CD4-positive, alpha-beta T cell treated with Interleukin-15 for 4 hours (primary cell): Measurements from ENCODE around the gene SDF2L1.
"Not testable (repeated sequence)": the region's sequence is repeated elsewhere in the genome, so short reads cannot be mapped to it uniquely, and the experiment has no call there.

Experiments used
- DNase-seq: peaks from one replicate; pipeline ENCODE4 v3.0.0-alpha.2; 2020; ENCODE audit warnings: low spot score

Gene SDF2L1

GRCh38 chr22:21641789-21642583, at the start of gene SDF2L1:
SDF2L1 (plus strand) TSS chr22:21642302; CDS start chr22:21642337, 35 bp downstream.
- DNase-seq = peak; percentile 99

- no peak for DNase-seq
Measured at GRCh38 chr22:21592422-21592821, 49.7 kb upstream of the SDF2L1 start.

GRCh38 chr22:21593406-21594232, 48.5 kb upstream of the SDF2L1 start:
- no peak for DNase-seq

- DNase-seq = no peak
Measured at GRCh38 chr22:21594865-21595452, 47.1 kb upstream of the SDF2L1 start.

GRCh38 chr22:21596356-21597135, 45.6 kb upstream of the SDF2L1 start:
- DNase-seq = not testable (repeated sequence)

GRCh38 chr22:21598302-21598701, 43.8 kb upstream of the SDF2L1 start:
- DNase-seq = no peak

GRCh38 chr22:21599053-21599893, 42.8 kb upstream of the SDF2L1 start:
- no peak for DNase-seq

- no peak for DNase-seq
Measured at GRCh38 chr22:21602579-21602978, 39.5 kb upstream of the SDF2L1 start.

GRCh38 chr22:21603973-21604372, 38.1 kb upstream of the SDF2L1 start:
- DNase-seq = no peak

- no peak for DNase-seq
Measured at GRCh38 chr22:21605887-21606564, 36.1 kb upstream of the SDF2L1 start.

GRCh38 chr22:21606775-21607174, 35.3 kb upstream of the SDF2L1 start:
- DNase-seq = no peak

GRCh38 chr22:21609556-21610157, 32.4 kb upstream of the SDF2L1 start:
- not testable (repeated sequence) for DNase-seq

- DNase-seq = no peak
Measured at GRCh38 chr22:21611210-21611977, 30.7 kb upstream of the SDF2L1 start.

GRCh38 chr22:21612858-21613257, 29.2 kb upstream of the SDF2L1 start:
- no peak for DNase-seq

GRCh38 chr22:21613553-21614233, 28.4 kb upstream of the SDF2L1 start:
- no peak for DNase-seq

GRCh38 chr22:21615731-21616130, 26.4 kb upstream of the SDF2L1 start:
- DNase-seq = no peak

GRCh38 chr22:21617337-21617736, 24.8 kb upstream of the SDF2L1 start:
- DNase-seq = not testable (repeated sequence)

GRCh38 chr22:21621025-21621424, 21.1 kb upstream of the SDF2L1 start:
- no peak for DNase-seq
